OCI-LY7 (cell line): ENCODE results near the gene RASA1. TPM values are rescaled to one million over a fixed set of nuclear protein-coding genes. Genes with fewer than 3 reads are reported as not detected.

ENCODE experiments used
- BruUV-seq: library from RNA; stranded (reverse); fragments of 400-500 nt; replicated peaks from 2 replicates; lab custom pipeline; 2021; lab: Mats Ljungman, UMichigan
- CTCF ChIA-PET: fragments of 300-600 bp; sonication (Branson Sonifier 250); formaldehyde crosslinking; loops from one replicate; lab custom pipeline; 2022; ENCODE audit warnings: antibody characterized with exemption; ENCODE audit not compliant: unreplicated experiment; lab: Charles Lee
- POLR2A ChIA-PET: fragments of 300-600 bp; sonication (Branson Sonifier 250); formaldehyde crosslinking; loops from one replicate; lab custom pipeline; 2022; ENCODE audit warnings: antibody characterized with exemption; lab: Charles Lee
- DNase-seq: peaks from one replicate; pipeline ENCODE4 v3.0.0-alpha.2; 2015; ENCODE audit warnings: low spot score
- H2AFZ ChIP-seq: fragments of 200-600 bp; sonication (generic), shearing (Covaris generic); 2 replicates; pipeline ENCODE4 v1.6.1; 2014; ENCODE audit warnings: mild to moderate bottlenecking, antibody characterized with exemption, low read length, moderate library complexity
- H3K27ac ChIP-seq: fragments of 200-600 bp; sonication (generic); 2 replicates; pipeline ENCODE4 v1.5.1; 2014; ENCODE audit warnings: mixed run types, low read depth, mild to moderate bottlenecking, moderate library complexity, low read length, inconsistent platforms; ENCODE audit not compliant: poor library complexity, severe bottlenecking
- H3K36me3 ChIP-seq: fragments of 200-600 bp; sonication (generic); 2 replicates; pipeline ENCODE4 v1.6.1; 2014; ENCODE audit warnings: mild to moderate bottlenecking, antibody characterized with exemption, low read length, moderate library complexity, mixed read lengths; ENCODE audit not compliant: insufficient read depth
- H3K4me1 ChIP-seq: fragments of 200-600 bp; sonication (generic); 2 replicates; pipeline ENCODE4 v1.5.1; 2014; ENCODE audit warnings: mild to moderate bottlenecking, low read length; ENCODE audit not compliant: insufficient read depth, poor library complexity, severe bottlenecking
- H3K4me2 ChIP-seq: fragments of 200-600 bp; sonication (generic); 2 replicates; pipeline ENCODE4 v1.6.1; 2014; ENCODE audit warnings: mild to moderate bottlenecking, low read length
- H3K4me3 ChIP-seq: fragments of 200-600 bp; sonication (generic); 2 replicates; pipeline ENCODE4 v1.5.1; 2014; ENCODE audit warnings: mild to moderate bottlenecking, low read depth, low read length; ENCODE audit not compliant: poor library complexity, severe bottlenecking
- H3K79me2 ChIP-seq: fragments of 200-600 bp; sonication (generic); 2 replicates; pipeline ENCODE4 v1.6.1; 2016; ENCODE audit warnings: low read depth, mild to moderate bottlenecking, low read length, moderate library complexity, mixed read lengths; ENCODE audit not compliant: insufficient read depth
- H3K9me2 ChIP-seq: fragments of 200-600 bp; sonication (generic); 2 replicates; pipeline ENCODE4 v1.6.1; 2016; ENCODE audit warnings: mild to moderate bottlenecking, low read length, mixed read lengths; ENCODE audit not compliant: insufficient read depth
- H3K9me3 ChIP-seq: fragments of 200-600 bp; sonication (generic); 2 replicates; pipeline ENCODE4 v1.6.1; 2014; ENCODE audit warnings: mild to moderate bottlenecking, mixed run types, low read length, mixed read lengths
- H4K20me1 ChIP-seq: fragments of 200-600 bp; sonication (generic); 2 replicates; pipeline ENCODE4 v1.6.1; 2014; ENCODE audit warnings: mild to moderate bottlenecking, antibody characterized with exemption, low read length, moderate library complexity, mixed read lengths; ENCODE audit not compliant: insufficient read depth
- CTCF ChIP-seq: fragments of 200-600 bp; sonication (generic); conservative IDR thresholded peaks from 2 replicates; pipeline ENCODE4 v1.5.1; 2014; ENCODE audit warnings: mild to moderate bottlenecking, antibody characterized with exemption, low read length, moderate library complexity, mixed read lengths
- EZH2phosphoT487 ChIP-seq: fragments of 200-600 bp; sonication (generic); IDR thresholded peaks from 2 replicates; pipeline ENCODE4 v1.6.1; 2018; ENCODE audit warnings: low read depth, borderline replicate concordance, mild to moderate bottlenecking, mixed run types, antibody characterized with exemption, low read length, moderate library complexity, mixed read lengths
- intact Hi-C: fragments of 100-400 bp; cut with micrococcal nuclease; formaldehyde crosslinking; loops from one replicate; pipeline ENCODE4 v1.10.0; 2022; ENCODE audit not compliant: unreplicated experiment
- total RNA-seq, 2 experiments: library from RNA; depleted of rRNA in 1 of 2; stranded (reverse); fragments of >200 nt in 1 of 2; shearing (Covaris generic) in 1 of 2; gene quantifications; 2 replicates each; pipeline ENCODE4 v1.2.3, GENCODE V29; 2014 to 2022

Gene RASA1
- total RNA-seq, 2 experiments from 2014 or later: 18.1 to 27.3 TPM

GRCh38 chr5:87394411-87395165 is 126.9 kb downstream of the RASA1 start:
- DNase-seq: no peak
- no peak overlapping the region for H3K27ac ChIP-seq
- ChIA-PET POLR2A (interaction anchor here (0.6 to 1.3 kb wide), 6 partner anchors 10 to 644 kb away, joined by 3 to 6 read pairs (median 4); no protein-coding TSS in a partner anchor), CTCF (no interaction called here)
- no peak overlapping the region for H3K4me2 ChIP-seq
- BruUV-seq: no TSS peak
- H2AFZ ChIP-seq: no peak overlapping the region
- peaks cover 6% of the 10 kb centered on the region for H4K20me1 ChIP-seq
- TF ChIP-seq CTCF (no peak), EZH2phosphoT487 (no peak)
- intact Hi-C loops: no loop called here
- no peaks in the 10 kb centered on the region for H3K9me3 ChIP-seq
- peaks cover under 1% of the 10 kb centered on the region for H3K4me1 ChIP-seq
- H3K4me3 ChIP-seq: no peak overlapping the region
- H3K9me2 ChIP-seq: no peaks in the 10 kb centered on the region
- H3K36me3 ChIP-seq: peaks cover 99% of the 10 kb centered on the region
- H3K79me2 ChIP-seq: peaks cover 4% of the 10 kb centered on the region; the same call in 1 of the 2 replicates

GRCh38 chr5:87398981-87399614 is 131.4 kb downstream of the RASA1 start:
- Histone ChIP-seq H3K4me1 (peaks cover 6% of the 10 kb centered on the region), H3K79me2 (peaks cover 10% of the 10 kb centered on the region; the same call in 1 of the 2 replicates), H3K36me3 (peaks cover 98% of the 10 kb centered on the region), H2AFZ (no peak overlapping the region), H3K4me2 (no peak overlapping the region), H3K9me2 (no peaks in the 10 kb centered on the region), H3K27ac (no peak overlapping the region), H3K4me3 (no peak overlapping the region), H3K9me3 (no peaks in the 10 kb centered on the region), H4K20me1 (no peaks in the 10 kb centered on the region; the same call in 1 of the 2 replicates)
- DNase-seq: no peak
- intact Hi-C loops: no loop called here
- ChIA-PET POLR2A (interaction anchor here (1.6 to 3.5 kb wide), 3 partner anchors 9 to 28 kb away, joined by 5 to 19 read pairs (median 9); partner anchors contain the start of gene CCNH), CTCF (interaction anchor here (1.6 kb wide), 1 partner anchor 101 kb away, joined by 4 read pairs; no protein-coding TSS in a partner anchor)
- TF ChIP-seq EZH2phosphoT487: no peak
- TF ChIP-seq CTCF: no peak
- BruUV-seq: no TSS peak
